ENCODE data around the gene RERE.

DNA sequence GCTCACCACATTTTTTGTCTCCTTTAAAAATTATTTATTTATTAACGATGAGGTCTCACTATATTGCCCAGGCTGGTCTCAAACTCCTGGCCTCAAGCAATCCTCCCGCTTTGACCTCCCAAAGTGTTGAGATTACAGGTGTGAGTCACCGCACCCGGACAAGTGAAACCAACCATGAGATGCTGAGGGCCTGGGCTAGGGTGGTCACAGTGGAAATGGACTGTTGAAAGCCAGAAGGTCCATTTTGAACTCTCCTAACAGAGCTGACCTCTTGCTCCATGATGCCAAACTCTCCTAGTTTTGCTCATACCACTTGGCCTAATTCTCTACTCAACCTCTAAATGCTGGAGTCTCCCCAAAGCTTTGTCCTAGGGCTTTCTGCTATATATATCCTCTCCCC is 390.4 kb downstream of the RERE start:
- TF ChIP-seq, protein P1, sequence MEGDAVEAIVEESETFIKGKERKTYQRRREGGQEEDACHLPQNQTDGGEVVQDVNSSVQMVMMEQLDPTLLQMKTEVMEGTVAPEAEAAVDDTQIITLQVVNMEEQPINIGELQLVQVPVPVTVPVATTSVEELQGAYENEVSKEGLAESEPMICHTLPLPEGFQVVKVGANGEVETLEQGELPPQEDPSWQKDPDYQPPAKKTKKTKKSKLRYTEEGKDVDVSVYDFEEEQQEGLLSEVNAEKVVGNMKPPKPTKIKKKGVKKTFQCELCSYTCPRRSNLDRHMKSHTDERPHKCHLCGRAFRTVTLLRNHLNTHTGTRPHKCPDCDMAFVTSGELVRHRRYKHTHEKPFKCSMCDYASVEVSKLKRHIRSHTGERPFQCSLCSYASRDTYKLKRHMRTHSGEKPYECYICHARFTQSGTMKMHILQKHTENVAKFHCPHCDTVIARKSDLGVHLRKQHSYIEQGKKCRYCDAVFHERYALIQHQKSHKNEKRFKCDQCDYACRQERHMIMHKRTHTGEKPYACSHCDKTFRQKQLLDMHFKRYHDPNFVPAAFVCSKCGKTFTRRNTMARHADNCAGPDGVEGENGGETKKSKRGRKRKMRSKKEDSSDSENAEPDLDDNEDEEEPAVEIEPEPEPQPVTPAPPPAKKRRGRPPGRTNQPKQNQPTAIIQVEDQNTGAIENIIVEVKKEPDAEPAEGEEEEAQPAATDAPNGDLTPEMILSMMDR (IDR thresholded peaks at IDR 0.05 in 2 of 3, conservative IDR thresholded peaks at IDR 0.05 in 1 of 3; ENCODE audit: borderline replicate concordance in 1 of 3, insufficient read depth in 1 of 3, low read depth in 2 of 3, low read length in 2 of 3), result no peak
- TF ChIP-seq, protein P2, sequence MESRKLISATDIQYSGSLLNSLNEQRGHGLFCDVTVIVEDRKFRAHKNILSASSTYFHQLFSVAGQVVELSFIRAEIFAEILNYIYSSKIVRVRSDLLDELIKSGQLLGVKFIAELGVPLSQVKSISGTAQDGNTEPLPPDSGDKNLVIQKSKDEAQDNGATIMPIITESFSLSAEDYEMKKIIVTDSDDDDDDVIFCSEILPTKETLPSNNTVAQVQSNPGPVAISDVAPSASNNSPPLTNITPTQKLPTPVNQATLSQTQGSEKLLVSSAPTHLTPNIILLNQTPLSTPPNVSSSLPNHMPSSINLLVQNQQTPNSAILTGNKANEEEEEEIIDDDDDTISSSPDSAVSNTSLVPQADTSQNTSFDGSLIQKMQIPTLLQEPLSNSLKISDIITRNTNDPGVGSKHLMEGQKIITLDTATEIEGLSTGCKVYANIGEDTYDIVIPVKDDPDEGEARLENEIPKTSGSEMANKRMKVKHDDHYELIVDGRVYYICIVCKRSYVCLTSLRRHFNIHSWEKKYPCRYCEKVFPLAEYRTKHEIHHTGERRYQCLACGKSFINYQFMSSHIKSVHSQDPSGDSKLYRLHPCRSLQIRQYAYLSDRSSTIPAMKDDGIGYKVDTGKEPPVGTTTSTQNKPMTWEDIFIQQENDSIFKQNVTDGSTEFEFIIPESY (IDR thresholded peaks at IDR 0.05; ENCODE audit: extremely low read depth, insufficient replicate concordance, low read length), result no peak
- no peak for TF ChIP-seq RAD21 (IDR thresholded peaks at IDR 0.05; ENCODE audit: low read depth)
- TF ChIP-seq POLR2A (IDR thresholded peaks at IDR 0.05; ENCODE audit: borderline replicate concordance, extremely low read depth, insufficient read depth, insufficient read length), result no peak
- TF ChIP-seq EZH2phosphoT487 (IDR thresholded peaks at IDR 0.05; ENCODE audit: borderline replicate concordance), result no peak
- TF ChIP-seq SP1 (IDR thresholded peaks at IDR 0.05; ENCODE audit: low read depth), result no peak
- TF ChIP-seq, protein P3, sequence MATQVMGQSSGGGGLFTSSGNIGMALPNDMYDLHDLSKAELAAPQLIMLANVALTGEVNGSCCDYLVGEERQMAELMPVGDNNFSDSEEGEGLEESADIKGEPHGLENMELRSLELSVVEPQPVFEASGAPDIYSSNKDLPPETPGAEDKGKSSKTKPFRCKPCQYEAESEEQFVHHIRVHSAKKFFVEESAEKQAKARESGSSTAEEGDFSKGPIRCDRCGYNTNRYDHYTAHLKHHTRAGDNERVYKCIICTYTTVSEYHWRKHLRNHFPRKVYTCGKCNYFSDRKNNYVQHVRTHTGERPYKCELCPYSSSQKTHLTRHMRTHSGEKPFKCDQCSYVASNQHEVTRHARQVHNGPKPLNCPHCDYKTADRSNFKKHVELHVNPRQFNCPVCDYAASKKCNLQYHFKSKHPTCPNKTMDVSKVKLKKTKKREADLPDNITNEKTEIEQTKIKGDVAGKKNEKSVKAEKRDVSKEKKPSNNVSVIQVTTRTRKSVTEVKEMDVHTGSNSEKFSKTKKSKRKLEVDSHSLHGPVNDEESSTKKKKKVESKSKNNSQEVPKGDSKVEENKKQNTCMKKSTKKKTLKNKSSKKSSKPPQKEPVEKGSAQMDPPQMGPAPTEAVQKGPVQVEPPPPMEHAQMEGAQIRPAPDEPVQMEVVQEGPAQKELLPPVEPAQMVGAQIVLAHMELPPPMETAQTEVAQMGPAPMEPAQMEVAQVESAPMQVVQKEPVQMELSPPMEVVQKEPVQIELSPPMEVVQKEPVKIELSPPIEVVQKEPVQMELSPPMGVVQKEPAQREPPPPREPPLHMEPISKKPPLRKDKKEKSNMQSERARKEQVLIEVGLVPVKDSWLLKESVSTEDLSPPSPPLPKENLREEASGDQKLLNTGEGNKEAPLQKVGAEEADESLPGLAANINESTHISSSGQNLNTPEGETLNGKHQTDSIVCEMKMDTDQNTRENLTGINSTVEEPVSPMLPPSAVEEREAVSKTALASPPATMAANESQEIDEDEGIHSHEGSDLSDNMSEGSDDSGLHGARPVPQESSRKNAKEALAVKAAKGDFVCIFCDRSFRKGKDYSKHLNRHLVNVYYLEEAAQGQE (IDR thresholded peaks at IDR 0.05; ENCODE audit: low read depth), result no peak
